Measurements from ENCODE around the gene IL17RE.
"Not testable (repeated sequence)": the region's sequence is repeated elsewhere in the genome, so short reads cannot be mapped to it uniquely, and the experiment has no call there.

Gene IL17RE, protein sequence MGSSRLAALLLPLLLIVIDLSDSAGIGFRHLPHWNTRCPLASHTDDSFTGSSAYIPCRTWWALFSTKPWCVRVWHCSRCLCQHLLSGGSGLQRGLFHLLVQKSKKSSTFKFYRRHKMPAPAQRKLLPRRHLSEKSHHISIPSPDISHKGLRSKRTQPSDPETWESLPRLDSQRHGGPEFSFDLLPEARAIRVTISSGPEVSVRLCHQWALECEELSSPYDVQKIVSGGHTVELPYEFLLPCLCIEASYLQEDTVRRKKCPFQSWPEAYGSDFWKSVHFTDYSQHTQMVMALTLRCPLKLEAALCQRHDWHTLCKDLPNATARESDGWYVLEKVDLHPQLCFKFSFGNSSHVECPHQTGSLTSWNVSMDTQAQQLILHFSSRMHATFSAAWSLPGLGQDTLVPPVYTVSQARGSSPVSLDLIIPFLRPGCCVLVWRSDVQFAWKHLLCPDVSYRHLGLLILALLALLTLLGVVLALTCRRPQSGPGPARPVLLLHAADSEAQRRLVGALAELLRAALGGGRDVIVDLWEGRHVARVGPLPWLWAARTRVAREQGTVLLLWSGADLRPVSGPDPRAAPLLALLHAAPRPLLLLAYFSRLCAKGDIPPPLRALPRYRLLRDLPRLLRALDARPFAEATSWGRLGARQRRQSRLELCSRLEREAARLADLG

GRCh38 chr3:9902372-9903237, at the start of gene IL17RE:
Gene IL17RE (plus strand): TSS chr3:9902848. CDS start chr3:9902933, 85 bp downstream.
- no peak for DNase-seq

GRCh38 chr3:9854291-9854940, 48.2 kb upstream of the IL17RE start:
- not testable (repeated sequence) for DNase-seq

- DNase-seq, result no peak
These were observed 47.1 kb upstream of the IL17RE start for GRCh38 chr3:9855594-9855993.

GRCh38 chr3:9859530-9860025, 43.1 kb upstream of the IL17RE start:
- no peak for DNase-seq

GRCh38 chr3:9861201-9861600, 41.4 kb upstream of the IL17RE start:
- DNase-seq, result no peak

DNA sequence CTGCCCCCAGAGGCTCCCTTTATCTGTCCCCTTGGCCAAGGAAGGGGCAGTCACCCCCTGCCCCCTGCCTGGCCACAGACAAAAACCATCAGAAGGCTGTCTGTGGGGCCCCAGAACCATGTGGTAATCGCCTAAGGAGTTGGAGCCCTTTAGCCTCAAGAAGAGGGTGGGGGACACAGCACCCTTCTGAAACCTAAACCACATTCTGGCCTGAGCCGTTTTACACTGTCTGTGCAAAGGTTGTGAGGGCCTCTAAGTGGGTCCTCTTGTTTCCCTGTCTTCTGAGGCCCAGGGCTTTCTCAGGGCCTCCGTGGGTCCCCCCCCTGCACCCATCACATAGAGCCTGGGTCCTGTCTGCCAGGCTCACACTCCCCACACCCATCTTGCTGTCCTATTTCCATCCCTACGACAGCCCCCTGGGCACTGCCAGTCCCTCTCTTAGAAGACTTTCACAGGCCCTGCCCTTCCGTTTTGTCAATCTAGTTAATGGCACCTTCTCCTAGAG, 41.0 kb upstream of the IL17RE start:
- DNase-seq, result no peak

GRCh38 chr3:9862391-9863057, 40.1 kb upstream of the IL17RE start:
- DNase-seq, result no peak

GRCh38 chr3:9863058-9863772, 39.4 kb upstream of the IL17RE start:
- DNase-seq, result no peak

GRCh38 chr3:9864200-9864927, 38.3 kb upstream of the IL17RE start:
- peak; percentile 16 for DNase-seq

DNA sequence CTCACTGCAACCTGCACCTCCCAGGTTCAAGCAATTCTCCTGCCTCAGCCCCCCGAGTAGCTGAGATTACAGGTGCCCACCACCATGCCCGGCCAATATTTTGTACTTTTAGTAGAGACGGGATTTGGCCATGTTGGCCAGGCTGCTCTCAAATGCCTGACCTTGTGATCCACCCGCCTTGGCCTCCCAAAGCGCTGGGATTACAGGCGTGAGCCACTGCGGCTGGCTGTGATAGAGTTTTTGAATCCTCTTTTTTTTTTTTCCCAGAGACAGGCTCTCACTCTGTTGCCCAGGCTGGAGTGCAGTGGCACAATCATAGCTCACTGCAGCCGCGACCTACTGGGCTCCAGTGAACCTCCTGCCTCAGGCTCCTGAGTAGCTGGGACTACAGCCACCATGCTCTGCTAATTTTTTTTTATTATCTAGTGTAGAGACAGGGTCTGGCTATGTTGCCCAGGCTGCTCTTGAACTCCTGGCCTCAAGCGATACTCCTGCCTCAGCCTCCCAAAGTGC, 37.5 kb upstream of the IL17RE start:
- not testable (repeated sequence) for DNase-seq

- DNase-seq, result no peak
These were observed 36.0 kb upstream of the IL17RE start for GRCh38 chr3:9866639-9867038.

- DNase-seq, result no peak
These were observed 35.5 kb upstream of the IL17RE start for GRCh38 chr3:9867106-9867505.

DNA sequence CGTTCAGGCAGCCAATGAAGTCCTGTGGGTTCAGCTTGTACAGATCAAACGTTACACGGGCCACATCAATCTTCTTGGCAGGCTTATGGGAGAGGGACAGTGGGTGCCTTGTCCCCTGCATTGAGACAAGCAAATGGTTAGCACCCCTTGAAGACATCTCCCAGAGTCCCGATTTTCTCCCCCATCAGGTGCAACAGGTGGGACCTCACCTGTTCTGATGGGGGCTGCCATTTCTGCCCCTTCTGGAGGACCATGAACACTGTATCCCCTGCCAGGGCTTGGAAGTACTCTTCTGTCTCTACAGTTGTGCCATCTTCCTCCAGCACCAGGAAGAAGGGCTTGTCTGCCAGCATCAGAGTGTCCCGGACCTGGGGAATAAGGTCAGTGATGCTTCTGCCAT, 32.7 kb upstream of the IL17RE start:
- no peak for DNase-seq

DNA sequence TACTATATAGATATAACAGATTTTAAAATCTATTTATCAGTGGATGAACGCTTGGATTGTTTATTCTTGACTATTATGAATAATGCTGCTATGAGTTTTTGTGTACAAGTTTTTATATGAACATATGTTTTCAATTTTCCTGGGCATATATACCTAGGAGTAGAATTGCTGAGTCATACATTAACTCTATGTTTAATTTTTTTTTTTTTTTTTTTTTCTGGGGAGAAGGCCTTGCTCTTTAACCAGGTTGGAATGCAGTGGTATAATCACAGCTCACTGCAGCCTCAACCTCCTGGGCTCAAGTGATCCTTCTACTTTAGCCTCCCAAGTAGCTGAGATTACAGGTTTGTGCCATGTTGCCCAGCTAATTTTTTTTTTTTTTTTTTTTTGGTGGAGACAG, 31.7 kb upstream of the IL17RE start:
- DNase-seq, result no peak

GRCh38 chr3:9872067-9872466, 30.6 kb upstream of the IL17RE start:
- not testable (repeated sequence) for DNase-seq

DNA sequence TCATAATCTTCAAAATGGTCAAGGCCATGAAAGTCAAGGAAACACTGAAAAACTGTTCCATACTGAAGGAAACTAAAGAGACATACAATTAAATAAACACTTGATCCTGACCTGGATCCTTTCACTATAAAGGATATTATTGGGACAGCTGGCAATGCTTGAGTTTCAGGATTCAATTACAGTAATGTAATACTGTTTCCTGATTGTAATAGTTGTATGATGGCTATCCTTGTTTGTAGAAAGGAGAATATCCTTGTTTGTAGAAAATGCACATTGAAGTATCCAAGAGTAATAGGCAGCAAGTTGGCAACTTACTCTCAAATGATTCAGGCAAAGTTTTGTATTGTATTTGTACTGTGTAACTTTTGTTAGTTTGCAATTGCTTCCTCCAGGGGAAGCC, 27.2 kb upstream of the IL17RE start:
- DNase-seq, result peak; percentile 13

DNA sequence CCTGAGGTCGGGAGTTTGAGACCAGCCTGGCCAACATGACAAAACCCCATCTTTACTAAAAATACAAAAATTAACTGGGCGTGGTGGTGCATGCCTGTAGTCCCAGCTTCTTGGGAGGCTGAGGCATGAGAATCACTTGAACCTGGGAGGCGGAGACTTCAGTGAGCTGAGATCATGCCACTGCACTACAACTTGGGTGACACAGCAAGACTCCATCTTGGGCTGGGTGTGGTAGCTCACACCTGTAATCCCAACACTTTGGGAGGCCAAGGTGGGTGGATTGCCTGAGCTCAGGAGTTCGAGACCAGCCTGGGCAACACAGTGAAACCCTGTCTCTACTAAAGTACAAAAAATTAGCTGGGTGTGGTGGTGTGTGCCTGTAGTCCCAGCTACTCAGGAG, 26.4 kb upstream of the IL17RE start:
- DNase-seq, result not testable (repeated sequence)

DNA sequence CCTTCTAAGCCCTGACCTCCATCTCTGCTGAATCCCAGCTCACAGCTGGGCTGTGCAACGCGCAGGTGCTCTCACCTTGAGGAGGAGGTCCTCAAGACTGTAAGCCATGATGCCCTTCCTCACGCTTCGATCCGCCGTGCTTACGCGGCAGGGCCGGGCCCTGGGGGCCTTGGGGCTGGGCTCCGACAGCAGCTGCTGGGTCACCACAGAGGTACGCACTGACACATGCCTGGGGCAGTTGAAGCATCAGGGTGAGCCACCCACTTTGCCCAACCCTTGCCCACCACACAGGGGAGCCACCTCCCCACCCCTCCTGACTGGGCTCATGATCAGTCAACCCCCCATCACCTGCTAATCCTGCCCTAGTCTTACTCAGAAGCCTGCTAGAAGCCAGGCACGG, 25.7 kb upstream of the IL17RE start:
- no peak for DNase-seq

- DNase-seq, result no peak
These were observed 23.9 kb upstream of the IL17RE start for GRCh38 chr3:9878700-9879099.

GRCh38 chr3:9879830-9880549, 22.7 kb upstream of the IL17RE start, which contains the start of gene CIDEC:
Gene CIDEC (minus strand): TSS chr3:9880253. CDS start chr3:9878486, 1,767 bp downstream.
- DNase-seq, result no peak

Measured in DMS 273 treated with DMSO at 0.1 percent for 48 hours (cell line).